ENCODE measurements around the gene MEX3D. TPM values are rescaled to one million over a fixed set of nuclear protein-coding genes. Genes with fewer than 3 reads are reported as not detected.

MEX3D gene
- total and polyA plus RNA-seq, 2 experiments from 2014 or later: 12.4 to 94.9 TPM

GRCh38 chr19:1615156-1615765 lies 47.1 kb upstream of the MEX3D start:
- no peak for ATAC-seq
- peaks cover 21% of the 10 kb centered on the region for H3K36me3 ChIP-seq (ENCODE audit: insufficient read depth)

More at GRCh38 chr19:1615156-1615765, 47.1 kb upstream of the MEX3D start:
- Mint-ChIP-seq H3K27ac (no peak overlapping the region), H3K27me3 (ENCODE audit: insufficient read depth, low read depth, poor library complexity) (peaks cover 22% of the 10 kb centered on the region), H3K4me3 (no peak overlapping the region), H3K4me1 (peaks cover 8% of the 10 kb centered on the region; the same call in 2 of the 3 replicates), H3K9me3 (peaks cover 3% of the 10 kb centered on the region; the same call in 1 of the 3 replicates), H3K36me3 (ENCODE audit: low read depth) (peaks cover 88% of the 10 kb centered on the region)
- peaks cover 16% of the 10 kb centered on the region for H4K20me1 ChIP-seq (replicated peaks; ENCODE audit: insufficient read depth)
- H3K9me2 ChIP-seq (ENCODE audit: insufficient read depth): no peaks in the 10 kb centered on the region
- H3F3A ChIP-seq (replicated peaks; ENCODE audit: low read depth): 0 out of 2 replicates have a peak, but pooled peaks cover 14% of the 10 kb centered on the region
- H3K27ac ChIP-seq (ENCODE audit: low read depth): no peak overlapping the region
- H3K4me1 ChIP-seq (ENCODE audit: insufficient read depth): no peaks in the 10 kb centered on the region
- H3K4me3 ChIP-seq: no peak overlapping the region
- no peaks in the 10 kb centered on the region for H3K27me3 ChIP-seq (ENCODE audit: insufficient read depth)
- H2AFZ ChIP-seq: no peak overlapping the region
- H3K4me2 ChIP-seq: no peak overlapping the region
- H3K79me2 ChIP-seq (replicated peaks; ENCODE audit: insufficient read depth): no peaks in the 10 kb centered on the region; the same call in 1 of the 2 replicates
- no peak for TF ChIP-seq NANOG (IDR thresholded peaks at IDR 0.05; ENCODE audit: borderline replicate concordance)
- TF ChIP-seq, protein P1, sequence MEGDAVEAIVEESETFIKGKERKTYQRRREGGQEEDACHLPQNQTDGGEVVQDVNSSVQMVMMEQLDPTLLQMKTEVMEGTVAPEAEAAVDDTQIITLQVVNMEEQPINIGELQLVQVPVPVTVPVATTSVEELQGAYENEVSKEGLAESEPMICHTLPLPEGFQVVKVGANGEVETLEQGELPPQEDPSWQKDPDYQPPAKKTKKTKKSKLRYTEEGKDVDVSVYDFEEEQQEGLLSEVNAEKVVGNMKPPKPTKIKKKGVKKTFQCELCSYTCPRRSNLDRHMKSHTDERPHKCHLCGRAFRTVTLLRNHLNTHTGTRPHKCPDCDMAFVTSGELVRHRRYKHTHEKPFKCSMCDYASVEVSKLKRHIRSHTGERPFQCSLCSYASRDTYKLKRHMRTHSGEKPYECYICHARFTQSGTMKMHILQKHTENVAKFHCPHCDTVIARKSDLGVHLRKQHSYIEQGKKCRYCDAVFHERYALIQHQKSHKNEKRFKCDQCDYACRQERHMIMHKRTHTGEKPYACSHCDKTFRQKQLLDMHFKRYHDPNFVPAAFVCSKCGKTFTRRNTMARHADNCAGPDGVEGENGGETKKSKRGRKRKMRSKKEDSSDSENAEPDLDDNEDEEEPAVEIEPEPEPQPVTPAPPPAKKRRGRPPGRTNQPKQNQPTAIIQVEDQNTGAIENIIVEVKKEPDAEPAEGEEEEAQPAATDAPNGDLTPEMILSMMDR (conservative IDR thresholded peaks at IDR 0.05; ENCODE audit: low read depth in 2 of 2): no peak
- TF ChIP-seq, protein P2, sequence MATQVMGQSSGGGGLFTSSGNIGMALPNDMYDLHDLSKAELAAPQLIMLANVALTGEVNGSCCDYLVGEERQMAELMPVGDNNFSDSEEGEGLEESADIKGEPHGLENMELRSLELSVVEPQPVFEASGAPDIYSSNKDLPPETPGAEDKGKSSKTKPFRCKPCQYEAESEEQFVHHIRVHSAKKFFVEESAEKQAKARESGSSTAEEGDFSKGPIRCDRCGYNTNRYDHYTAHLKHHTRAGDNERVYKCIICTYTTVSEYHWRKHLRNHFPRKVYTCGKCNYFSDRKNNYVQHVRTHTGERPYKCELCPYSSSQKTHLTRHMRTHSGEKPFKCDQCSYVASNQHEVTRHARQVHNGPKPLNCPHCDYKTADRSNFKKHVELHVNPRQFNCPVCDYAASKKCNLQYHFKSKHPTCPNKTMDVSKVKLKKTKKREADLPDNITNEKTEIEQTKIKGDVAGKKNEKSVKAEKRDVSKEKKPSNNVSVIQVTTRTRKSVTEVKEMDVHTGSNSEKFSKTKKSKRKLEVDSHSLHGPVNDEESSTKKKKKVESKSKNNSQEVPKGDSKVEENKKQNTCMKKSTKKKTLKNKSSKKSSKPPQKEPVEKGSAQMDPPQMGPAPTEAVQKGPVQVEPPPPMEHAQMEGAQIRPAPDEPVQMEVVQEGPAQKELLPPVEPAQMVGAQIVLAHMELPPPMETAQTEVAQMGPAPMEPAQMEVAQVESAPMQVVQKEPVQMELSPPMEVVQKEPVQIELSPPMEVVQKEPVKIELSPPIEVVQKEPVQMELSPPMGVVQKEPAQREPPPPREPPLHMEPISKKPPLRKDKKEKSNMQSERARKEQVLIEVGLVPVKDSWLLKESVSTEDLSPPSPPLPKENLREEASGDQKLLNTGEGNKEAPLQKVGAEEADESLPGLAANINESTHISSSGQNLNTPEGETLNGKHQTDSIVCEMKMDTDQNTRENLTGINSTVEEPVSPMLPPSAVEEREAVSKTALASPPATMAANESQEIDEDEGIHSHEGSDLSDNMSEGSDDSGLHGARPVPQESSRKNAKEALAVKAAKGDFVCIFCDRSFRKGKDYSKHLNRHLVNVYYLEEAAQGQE (IDR thresholded peaks at IDR 0.05; ENCODE audit: unreplicated experiment): no peak
- no peak for TF ChIP-seq ZNF114 (CRISPR knock-in tag; IDR thresholded peaks at IDR 0.05)
- no peak for TF ChIP-seq STAT1 (IDR thresholded peaks at IDR 0.05; ENCODE audit: unreplicated experiment)
- TF ChIP-seq ZNF462 (CRISPR knock-in tag; IDR thresholded peaks at IDR 0.05): no peak
- no peak for TF ChIP-seq JUNB (IDR thresholded peaks at IDR 0.05; ENCODE audit: unreplicated experiment)
- DNase-seq (ENCODE audit: low spot score): no peak
